Kidney epithelial cell (primary cell): Measurements from ENCODE around the gene CUX1. TPM values are rescaled to one million over a fixed set of nuclear protein-coding genes. Genes with fewer than 3 reads are reported as not detected.

ENCODE experiments used
- DNase-seq: peaks from one replicate; pipeline ENCODE4 v3.0.0-alpha.2; 2010; ENCODE audit warnings: low read depth
- H3K27me3 ChIP-seq: 2 replicates; pipeline ENCODE4 v1.6.0; 2011; ENCODE audit warnings: low read length; ENCODE audit not compliant: control insufficient read depth, insufficient read depth
- H3K36me3 ChIP-seq: 2 replicates; pipeline ENCODE4 v1.5.1; 2011; ENCODE audit warnings: low read length; ENCODE audit not compliant: control insufficient read depth, insufficient read depth
- H3K4me3 ChIP-seq: 2 replicates; pipeline ENCODE4 v1.5.1; 2011; ENCODE audit warnings: low read depth, mild to moderate bottlenecking, control low read depth, low read length
- total RNA-seq: library from RNA; depleted of rRNA; stranded (reverse); fragments of >200 nt; gene quantifications from 2 replicates; pipeline ENCODE4 v1.2.3, GENCODE V29; 2015
- TF ChIP-seq, protein P1 (sequence below): IDR thresholded peaks from 2 replicates; pipeline ENCODE4 v1.5.1; 2011; ENCODE audit warnings: mild to moderate bottlenecking, moderate library complexity, low read length, control low read depth, inconsistent platforms; ENCODE audit not compliant: insufficient read depth, poor library complexity, severe bottlenecking

The CUX1 gene
- total RNA-seq, 1 donor from 2014 or later: 56.7 TPM

DNA sequence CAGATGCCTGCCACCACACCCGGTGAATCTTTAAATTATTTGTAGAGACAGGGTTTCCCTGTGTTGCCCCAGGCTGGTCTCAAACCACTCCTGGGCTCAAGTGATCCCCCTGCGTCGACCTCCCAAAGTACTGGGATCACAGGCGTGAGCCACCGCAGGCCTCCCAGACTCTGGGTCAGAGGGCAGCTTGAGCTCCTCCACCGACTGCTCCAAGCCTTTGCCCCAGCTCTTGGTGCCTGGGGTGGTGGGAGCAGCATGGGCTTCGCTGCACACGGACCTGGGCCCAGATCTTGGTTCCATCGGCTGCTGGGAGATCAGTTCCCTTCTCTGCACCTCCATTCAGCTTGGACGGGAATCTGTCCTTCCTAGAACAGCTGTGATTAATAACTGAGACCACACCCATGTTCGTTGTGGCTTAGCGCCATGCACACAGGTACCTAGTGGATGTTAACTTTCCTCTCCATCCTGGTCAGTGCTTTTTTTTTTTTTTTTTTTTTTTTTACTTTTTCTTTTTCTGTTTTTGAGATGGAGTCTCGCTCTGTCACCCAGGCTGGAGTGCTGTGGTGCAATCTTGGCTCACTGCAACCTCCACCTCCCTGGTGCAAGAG, 125.3 kb downstream of the CUX1 start:
- no peaks in the 10 kb centered on the region for H3K36me3 ChIP-seq
- no peak overlapping the region for H3K4me3 ChIP-seq

GRCh38 chr7:101943306-101943705, 125.9 kb downstream of the CUX1 start:
- no peaks in the 10 kb centered on the region for H3K36me3 ChIP-seq
- DNase-seq: no peak
- no peak overlapping the region for H3K4me3 ChIP-seq
- TF ChIP-seq, protein P1, sequence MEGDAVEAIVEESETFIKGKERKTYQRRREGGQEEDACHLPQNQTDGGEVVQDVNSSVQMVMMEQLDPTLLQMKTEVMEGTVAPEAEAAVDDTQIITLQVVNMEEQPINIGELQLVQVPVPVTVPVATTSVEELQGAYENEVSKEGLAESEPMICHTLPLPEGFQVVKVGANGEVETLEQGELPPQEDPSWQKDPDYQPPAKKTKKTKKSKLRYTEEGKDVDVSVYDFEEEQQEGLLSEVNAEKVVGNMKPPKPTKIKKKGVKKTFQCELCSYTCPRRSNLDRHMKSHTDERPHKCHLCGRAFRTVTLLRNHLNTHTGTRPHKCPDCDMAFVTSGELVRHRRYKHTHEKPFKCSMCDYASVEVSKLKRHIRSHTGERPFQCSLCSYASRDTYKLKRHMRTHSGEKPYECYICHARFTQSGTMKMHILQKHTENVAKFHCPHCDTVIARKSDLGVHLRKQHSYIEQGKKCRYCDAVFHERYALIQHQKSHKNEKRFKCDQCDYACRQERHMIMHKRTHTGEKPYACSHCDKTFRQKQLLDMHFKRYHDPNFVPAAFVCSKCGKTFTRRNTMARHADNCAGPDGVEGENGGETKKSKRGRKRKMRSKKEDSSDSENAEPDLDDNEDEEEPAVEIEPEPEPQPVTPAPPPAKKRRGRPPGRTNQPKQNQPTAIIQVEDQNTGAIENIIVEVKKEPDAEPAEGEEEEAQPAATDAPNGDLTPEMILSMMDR: no peak
- no peaks in the 10 kb centered on the region for H3K27me3 ChIP-seq

More for the DNA sequence above, 125.3 kb downstream of the CUX1 start:
- H3K27me3 ChIP-seq: no peaks in the 10 kb centered on the region
- DNase-seq: no peak
- TF ChIP-seq, protein P1: no peak

DNA sequence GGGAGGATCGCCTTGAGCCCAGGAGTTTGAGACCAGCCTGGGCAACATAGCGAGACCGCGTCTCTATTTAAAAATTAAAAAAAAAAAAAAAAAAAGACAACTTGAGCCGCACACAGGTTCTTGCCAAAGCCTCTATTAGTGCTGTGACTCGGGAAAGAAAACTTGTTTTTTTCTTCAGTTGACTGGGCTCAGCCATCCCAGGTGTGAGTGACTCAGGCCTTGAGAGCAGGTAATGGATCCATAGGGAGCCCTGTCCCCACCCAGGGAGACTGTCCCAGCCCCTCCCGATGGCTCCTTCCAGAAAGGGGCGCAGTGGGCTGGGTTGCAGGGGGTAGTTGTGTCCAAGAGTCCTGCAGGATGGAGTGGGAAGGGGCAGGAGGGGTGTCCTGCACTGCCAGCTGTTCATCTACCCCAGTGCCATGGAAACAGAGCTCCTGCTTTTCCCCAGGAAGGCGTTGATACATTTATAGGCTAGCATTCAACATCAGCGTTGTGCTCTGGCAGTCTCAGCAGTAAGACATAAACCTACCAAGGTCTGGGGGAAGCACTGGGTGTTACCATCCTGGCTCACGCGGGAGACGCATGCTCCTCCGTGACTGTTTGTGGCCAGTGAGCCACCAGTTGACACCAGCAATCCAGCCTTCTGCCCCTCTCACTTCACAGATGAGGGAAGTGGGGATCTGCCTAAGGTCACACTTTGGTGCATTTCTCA, 126.6 kb downstream of the CUX1 start:
- TF ChIP-seq, protein P1: no peak
- H3K4me3 ChIP-seq: no peak overlapping the region
- no peaks in the 10 kb centered on the region for H3K36me3 ChIP-seq
- H3K27me3 ChIP-seq: no peaks in the 10 kb centered on the region
- DNase-seq: no peak

DNA sequence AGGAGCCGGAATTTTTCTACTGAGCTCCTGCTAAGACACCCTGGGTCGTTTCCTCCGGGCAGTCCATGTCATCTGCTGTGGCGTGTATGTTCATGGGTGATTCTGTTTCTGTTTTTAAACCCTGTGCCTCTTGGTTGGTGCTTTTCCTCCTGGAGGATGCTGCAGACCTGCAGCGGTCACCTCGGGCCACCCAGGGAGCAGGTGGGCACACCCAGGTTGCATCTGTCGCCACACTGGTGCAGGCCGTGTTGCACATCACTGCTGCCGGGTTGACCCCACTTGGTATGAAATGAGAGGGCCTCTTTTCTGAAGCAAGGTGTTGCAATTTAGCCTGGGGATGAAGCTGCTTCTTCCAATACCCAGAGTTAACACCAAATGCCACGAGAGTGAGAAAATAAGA, 127.2 kb downstream of the CUX1 start:
- no peak overlapping the region for H3K4me3 ChIP-seq
- H3K36me3 ChIP-seq: no peaks in the 10 kb centered on the region
- TF ChIP-seq, protein P1: no peak

DNA sequence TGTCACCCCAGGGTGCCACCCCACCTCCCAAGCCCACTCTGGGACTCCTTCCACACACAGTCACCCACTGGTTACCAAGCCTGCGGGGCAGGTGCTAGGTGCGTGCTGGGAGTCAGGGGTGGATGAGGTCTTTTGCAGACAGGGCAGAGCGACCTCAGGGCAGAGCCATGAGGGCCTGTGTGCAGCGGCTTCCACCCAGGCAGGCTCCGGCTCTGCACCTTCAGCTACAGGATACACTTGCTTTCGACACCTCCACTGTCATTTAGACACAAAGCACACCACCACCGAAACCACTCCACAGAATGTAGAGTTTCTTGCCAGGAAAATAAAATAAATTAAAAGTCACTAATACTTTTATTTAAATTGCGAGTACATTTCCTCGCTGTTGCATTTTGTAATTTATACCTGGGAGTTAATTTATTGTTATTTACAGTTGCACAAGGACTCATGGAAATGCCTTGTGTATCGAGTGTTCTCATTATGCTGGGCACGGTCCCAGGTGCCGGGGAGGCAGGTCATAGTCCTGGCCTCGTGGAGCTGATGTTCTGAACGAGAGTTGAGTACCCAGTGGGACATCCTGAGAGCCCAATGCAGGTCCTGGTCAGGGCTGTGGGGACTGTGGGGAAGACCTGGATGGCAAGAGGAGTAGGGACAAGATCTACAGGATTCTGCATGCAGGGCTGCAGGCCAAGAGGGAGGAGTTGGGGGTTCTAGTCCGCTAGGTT, 127.8 kb downstream of the CUX1 start:
- H3K27me3 ChIP-seq: no peaks in the 10 kb centered on the region
- TF ChIP-seq, protein P1: no peak

More for the DNA sequence above, 127.2 kb downstream of the CUX1 start:
- H3K27me3 ChIP-seq: no peaks in the 10 kb centered on the region
- DNase-seq: no peak

More for the DNA sequence above, 127.8 kb downstream of the CUX1 start:
- Histone ChIP-seq H3K4me3 (no peak overlapping the region), H3K36me3 (no peaks in the 10 kb centered on the region)
- no peak for DNase-seq
